Measurements from ENCODE around the gene TMPRSS12. TPM values are rescaled to one million over a fixed set of nuclear protein-coding genes. Genes with fewer than 3 reads are reported as not detected.
A peak's percentile ranks its signal among the peaks of the same experiment; 100 is the strongest.

TMPRSS12 gene
- total RNA-seq, 1 experiment from 2014 or later, result not detected

- ATAC-seq, result no peak
- no peaks in the 10 kb centered on the region for H3K9me2 ChIP-seq (ENCODE audit: insufficient read depth)
- H3K9me3 ChIP-seq (ENCODE audit: control insufficient read depth in 1 of 2, insufficient read depth in 1 of 2, low read depth in 1 of 2, low read length in 2 of 2), result peaks cover 9 to 10% of the 10 kb centered on the region in 2 experiments; a peak in 2 of 4 replicates
- ChIA-PET CTCF (no interaction called here), POLR2A (no interaction called here), RAD21 (ENCODE audit: low non-redundant PET in 1 of 2, low total read pairs in 2 of 2, uncharacterized antibody in 2 of 2, unreplicated experiment in 2 of 2) (no interaction called here)
- no peaks in the 10 kb centered on the region for H3K4me1 ChIP-seq (ENCODE audit: control insufficient read depth in 1 of 2, insufficient read depth in 2 of 2, low read length in 2 of 2)
- TF ChIP-seq CBX3 (IDR thresholded peaks at IDR 0.05; ENCODE audit: low read depth), result peak; percentile 95
- TF ChIP-seq FOSL1 (IDR thresholded peaks at IDR 0.05; ENCODE audit: low read depth), result no peak
- TF ChIP-seq ZFX (IDR thresholded peaks at IDR 0.05), result no peak
- no peak overlapping the region for H3K4me3 ChIP-seq (replicated peaks in 1 of 2; ENCODE audit: low read depth in 1 of 2, low read length in 2 of 2)
- no peak overlapping the region for H3K27ac ChIP-seq (ENCODE audit: low read depth, low read length)
- no TSS peak for BruUV-seq (replicated peaks)
- no peak overlapping the region for H2AFZ ChIP-seq (ENCODE audit: low read depth, low read length, poor library complexity, severe bottlenecking)
- no peaks in the 10 kb centered on the region for H4K20me1 ChIP-seq (ENCODE audit: insufficient read depth)
- no peak overlapping the region for H3K9ac ChIP-seq (ENCODE audit: low read length)
- DNase-seq (ENCODE audit: low read depth, low spot score), result peak; percentile 18
- intact Hi-C loops (cut with micrococcal nuclease), result no loop called here
- no peaks in the 10 kb centered on the region for H3K27me3 ChIP-seq (ENCODE audit: insufficient read depth, low read length)
- H3K79me2 ChIP-seq (ENCODE audit: insufficient read depth, low read length), result no peaks in the 10 kb centered on the region
- no peak overlapping the region for H3K4me2 ChIP-seq (ENCODE audit: low read length)
- H3K36me3 ChIP-seq (ENCODE audit: control insufficient read depth in 1 of 2, insufficient read depth in 2 of 2, low read length in 2 of 2), result no peaks in the 10 kb centered on the region
Measured at GRCh38 chr12:50916292-50916691, 73.6 kb downstream of the TMPRSS12 start.

GRCh38 chr12:50918584-50919316 lies 76.0 kb downstream of the TMPRSS12 start:
- TF ChIP-seq CBX3 (IDR thresholded peaks at IDR 0.05; ENCODE audit: low read depth), result no peak
- TF ChIP-seq POLR2A (IDR thresholded peaks at IDR 0.05; ENCODE audit: borderline replicate concordance, extremely low read depth, insufficient read depth, insufficient read length), result no peak
- TF ChIP-seq EZH2 (IDR thresholded peaks at IDR 0.05), result no peak
- no peak for TF ChIP-seq ZNF274 (IDR thresholded peaks at IDR 0.05; ENCODE audit: low read depth, low read length)
- TF ChIP-seq SP1 (IDR thresholded peaks at IDR 0.05; ENCODE audit: low read depth), result no peak
- TF ChIP-seq SIN3A (IDR thresholded peaks at IDR 0.05; ENCODE audit: low read depth), result no peak
- TF ChIP-seq MAX (IDR thresholded peaks at IDR 0.05), result no peak
- no peak for TF ChIP-seq ZFX (IDR thresholded peaks at IDR 0.05)
- no peak for TF ChIP-seq ELF1 (IDR thresholded peaks at IDR 0.05; ENCODE audit: borderline replicate concordance, low read depth)
- TF ChIP-seq SRF (IDR thresholded peaks at IDR 0.05; ENCODE audit: low read depth), result no peak
- no peak for TF ChIP-seq POLR2AphosphoS5 (IDR thresholded peaks at IDR 0.05; ENCODE audit: low read depth, low read length)
- TF ChIP-seq RAD21 (IDR thresholded peaks at IDR 0.05; ENCODE audit: low read depth), result no peak
- TF ChIP-seq ZBTB33 (IDR thresholded peaks at IDR 0.05; ENCODE audit: extremely low read depth, insufficient replicate concordance, low read length), result no peak
- CTCF ChIA-PET, result no interaction called here
- Histone ChIP-seq H3K9ac (ENCODE audit: low read length) (no peak overlapping the region), H3K27ac (ENCODE audit: low read depth, low read length) (no peak overlapping the region), H3K4me1 (ENCODE audit: control insufficient read depth in 1 of 2, insufficient read depth in 2 of 2, low read length in 2 of 2) (peaks cover 5 to 6% of the 10 kb centered on the region in 2 experiments; a peak in 2 of 4 replicates), H3K79me2 (ENCODE audit: insufficient read depth, low read length) (no peaks in the 10 kb centered on the region), H3K9me2 (ENCODE audit: insufficient read depth) (no peaks in the 10 kb centered on the region), H4K20me1 (ENCODE audit: insufficient read depth) (no peaks in the 10 kb centered on the region), H3K36me3 (ENCODE audit: control insufficient read depth in 1 of 2, insufficient read depth in 2 of 2, low read length in 2 of 2) (no peaks in the 10 kb centered on the region), H3K4me2 (ENCODE audit: low read length) (no peak overlapping the region), H3K27me3 (ENCODE audit: insufficient read depth, low read length) (no peaks in the 10 kb centered on the region), H2AFZ (ENCODE audit: low read depth, low read length, poor library complexity, severe bottlenecking) (no peak overlapping the region), H3K9me3 (ENCODE audit: control insufficient read depth in 1 of 2, insufficient read depth in 1 of 2, low read depth in 1 of 2, low read length in 2 of 2) (peaks cover 7 to 10% of the 10 kb centered on the region in 2 experiments; a peak in 2 of 4 replicates), H3K4me3 (replicated peaks in 1 of 2; ENCODE audit: low read depth in 1 of 2, low read length in 2 of 2) (no peak overlapping the region)
- BruUV-seq (replicated peaks), result no TSS peak
- intact Hi-C loops (cut with micrococcal nuclease), result no loop called here
- ATAC-seq (no peak), DNase-seq (ENCODE audit: low read depth, low spot score) (no peak)
- RAD21 ChIA-PET (ENCODE audit: low non-redundant PET in 1 of 2, low total read pairs in 2 of 2, uncharacterized antibody in 2 of 2, unreplicated experiment in 2 of 2), result no interaction called here
- POLR2A ChIA-PET, result no interaction called here

Measured in HCT116 (cell line).